Esophagus squamous epithelium (tissue), 4 donors: Measurements from ENCODE around the gene BOD1.

Source experiments
- CTCF ChIP-seq, 6 experiments: fragments of 450-650 bp in 4 of 6; fragments of 200-600 bp in 2 of 6; sonication (generic) in 2 of 6; IDR thresholded peaks; one replicate each; pipeline ENCODE4 v1.5.1; 2016 to 2019; ENCODE audit warnings: antibody characterized with exemption in 6 of 6, mild to moderate bottlenecking in 4 of 6, moderate library complexity in 4 of 6
- POLR2A ChIP-seq, 4 donors: fragments of 450-650 bp; IDR thresholded peaks; one replicate each; pipeline ENCODE4 v1.6.1; 2017; ENCODE audit warnings: antibody characterized with exemption in 4 of 4, mild to moderate bottlenecking in 4 of 4, moderate library complexity in 3 of 4

GRCh38 chr5:173578947-173579615 is 37.4 kb downstream of the BOD1 start:
- TF ChIP-seq CTCF (IDR thresholded peaks at IDR 0.05), result no peak
- TF ChIP-seq POLR2A (IDR thresholded peaks at IDR 0.05), result no peak
